Suprapubic skin (tissue), 3 donors: ENCODE measurements around the gene ZNF584.

Source experiments
- POLR2AphosphoS5 ChIP-seq, 3 donors: sonication (generic); formaldehyde crosslinking; IDR thresholded peaks; one replicate each; pipeline ENCODE4 v1.6.1; 2017; ENCODE audit warnings: antibody characterized with exemption in 3 of 3
- TF ChIP-seq, protein P1 (sequence below), 2 donors: fragments of 200-600 bp in 1 of 2; fragments of 450-650 bp in 1 of 2; sonication (generic) in 1 of 2; IDR thresholded peaks; one replicate each; pipeline ENCODE4 v1.5.1; 2016 to 2019; ENCODE audit warnings: antibody characterized with exemption in 2 of 2, mild to moderate bottlenecking in 1 of 2, moderate library complexity in 1 of 2

- TF ChIP-seq, protein P1, sequence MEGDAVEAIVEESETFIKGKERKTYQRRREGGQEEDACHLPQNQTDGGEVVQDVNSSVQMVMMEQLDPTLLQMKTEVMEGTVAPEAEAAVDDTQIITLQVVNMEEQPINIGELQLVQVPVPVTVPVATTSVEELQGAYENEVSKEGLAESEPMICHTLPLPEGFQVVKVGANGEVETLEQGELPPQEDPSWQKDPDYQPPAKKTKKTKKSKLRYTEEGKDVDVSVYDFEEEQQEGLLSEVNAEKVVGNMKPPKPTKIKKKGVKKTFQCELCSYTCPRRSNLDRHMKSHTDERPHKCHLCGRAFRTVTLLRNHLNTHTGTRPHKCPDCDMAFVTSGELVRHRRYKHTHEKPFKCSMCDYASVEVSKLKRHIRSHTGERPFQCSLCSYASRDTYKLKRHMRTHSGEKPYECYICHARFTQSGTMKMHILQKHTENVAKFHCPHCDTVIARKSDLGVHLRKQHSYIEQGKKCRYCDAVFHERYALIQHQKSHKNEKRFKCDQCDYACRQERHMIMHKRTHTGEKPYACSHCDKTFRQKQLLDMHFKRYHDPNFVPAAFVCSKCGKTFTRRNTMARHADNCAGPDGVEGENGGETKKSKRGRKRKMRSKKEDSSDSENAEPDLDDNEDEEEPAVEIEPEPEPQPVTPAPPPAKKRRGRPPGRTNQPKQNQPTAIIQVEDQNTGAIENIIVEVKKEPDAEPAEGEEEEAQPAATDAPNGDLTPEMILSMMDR (IDR thresholded peaks at IDR 0.05): no peak
- TF ChIP-seq POLR2AphosphoS5 (IDR thresholded peaks at IDR 0.05): no peak
These were observed 25.3 kb upstream of the ZNF584 start for GRCh38 chr19:58382997-58383603.
